Osteoblast (primary cell): ENCODE results near the gene SERPINB7. TPM values are rescaled to one million over a fixed set of nuclear protein-coding genes. Genes with fewer than 3 reads are reported as not detected.
"Not testable (repeated sequence)": the region's sequence is repeated elsewhere in the genome, so short reads cannot be mapped to it uniquely, and the experiment has no call there.

Source experiments
- DNase-seq: peaks from one replicate; pipeline ENCODE4 v3.0.0; 2011; ENCODE audit warnings: low spot score, mixed read lengths; ENCODE audit not compliant: insufficient read length; ENCODE audit errors: missing footprints
- H2AFZ ChIP-seq: 2 replicates; pipeline ENCODE4 v1.6.0; 2011; ENCODE audit warnings: mild to moderate bottlenecking, low read length
- H3K27ac ChIP-seq: 2 replicates; pipeline ENCODE4 v1.5.1; 2011; ENCODE audit warnings: mild to moderate bottlenecking, low read depth, low read length, moderate library complexity
- H3K27me3 ChIP-seq: 2 replicates; pipeline ENCODE4 v1.6.0; 2012; ENCODE audit warnings: mild to moderate bottlenecking, control low read depth, inconsistent platforms, low read length, moderate library complexity; ENCODE audit not compliant: insufficient read depth
- H3K36me3 ChIP-seq: 2 replicates; pipeline ENCODE4 v1.5.1; 2011; ENCODE audit warnings: mild to moderate bottlenecking, low read length, control low read depth, moderate library complexity; ENCODE audit not compliant: insufficient read depth
- H3K4me1 ChIP-seq: 2 replicates; pipeline ENCODE4 v1.5.1; 2011; ENCODE audit warnings: mild to moderate bottlenecking, low read length, control low read depth, moderate library complexity; ENCODE audit not compliant: insufficient read depth
- H3K4me2 ChIP-seq: 2 replicates; pipeline ENCODE4 v1.6.0; 2011; ENCODE audit warnings: mild to moderate bottlenecking, low read length; ENCODE audit not compliant: insufficient read depth
- H3K4me3 ChIP-seq: fragments of 200-600 bp; sonication (generic); 3 replicates; pipeline ENCODE4 v1.5.1; 2012; ENCODE audit warnings: mild to moderate bottlenecking, low read length, inconsistent platforms; ENCODE audit not compliant: insufficient read depth
- H3K79me2 ChIP-seq: 2 replicates; pipeline ENCODE4 v1.6.0; 2012; ENCODE audit warnings: mild to moderate bottlenecking, low read length, control low read depth, inconsistent platforms; ENCODE audit not compliant: insufficient read depth
- H3K9me3 ChIP-seq: 2 replicates; pipeline ENCODE4 v1.5.1; 2011; ENCODE audit warnings: low read depth, low read length, control low read depth
- H4K20me1 ChIP-seq: 2 replicates; pipeline ENCODE4 v1.6.0; 2012; ENCODE audit warnings: mild to moderate bottlenecking, low read length, control low read depth; ENCODE audit not compliant: insufficient read depth
- CTCF ChIP-seq: IDR thresholded peaks from 2 replicates; pipeline ENCODE4 v1.5.1; 2011; ENCODE audit warnings: mild to moderate bottlenecking, low read depth, low read length, moderate library complexity; ENCODE audit errors: extremely low read depth
- total RNA-seq: library from RNA; depleted of rRNA; stranded (reverse); fragments of >200 nt; gene quantifications from 2 replicates; pipeline ENCODE4 v1.2.3, GENCODE V29; 2012

SERPINB7 gene
- total RNA-seq, 1 donor, result 0.36 TPM

GRCh38 chr18:63752636-63753035 is 22.6 kb upstream of the SERPINB7 start:
- Histone ChIP-seq H3K4me3 (no peak overlapping the region), H3K27me3 (peaks cover 4% of the 10 kb centered on the region), H3K27ac (no peak overlapping the region), H2AFZ (no peak overlapping the region), H3K4me1 (no peaks in the 10 kb centered on the region), H3K4me2 (no peak overlapping the region), H4K20me1 (no peaks in the 10 kb centered on the region), H3K36me3 (no peaks in the 10 kb centered on the region), H3K79me2 (no peaks in the 10 kb centered on the region), H3K9me3 (no peaks in the 10 kb centered on the region)
- TF ChIP-seq CTCF, result no peak
- DNase-seq, result no peak

GRCh38 chr18:63753676-63754075 is 21.5 kb upstream of the SERPINB7 start:
- Histone ChIP-seq H4K20me1 (no peaks in the 10 kb centered on the region), H3K36me3 (no peaks in the 10 kb centered on the region), H3K27me3 (peaks cover 4% of the 10 kb centered on the region), H3K4me3 (no peak overlapping the region), H3K9me3 (no peaks in the 10 kb centered on the region), H3K4me2 (no peak overlapping the region), H3K79me2 (no peaks in the 10 kb centered on the region), H2AFZ (no peak overlapping the region), H3K4me1 (no peaks in the 10 kb centered on the region), H3K27ac (no peak overlapping the region)
- no peak for DNase-seq
- no peak for TF ChIP-seq CTCF

GRCh38 chr18:63757541-63757940 is 17.7 kb upstream of the SERPINB7 start:
- Histone ChIP-seq H3K4me1 (peaks cover 8% of the 10 kb centered on the region), H3K36me3 (no peaks in the 10 kb centered on the region), H2AFZ (no peak overlapping the region), H3K79me2 (no peaks in the 10 kb centered on the region), H3K4me3 (no peak overlapping the region), H3K27ac (no peak overlapping the region), H4K20me1 (no peaks in the 10 kb centered on the region), H3K4me2 (no peak overlapping the region), H3K27me3 (peaks cover 4% of the 10 kb centered on the region), H3K9me3 (peaks cover 3% of the 10 kb centered on the region)
- no peak for TF ChIP-seq CTCF
- no peak for DNase-seq

- Histone ChIP-seq H4K20me1 (no peaks in the 10 kb centered on the region), H3K36me3 (no peaks in the 10 kb centered on the region), H3K79me2 (no peaks in the 10 kb centered on the region), H3K27me3 (no peaks in the 10 kb centered on the region), H2AFZ (no peak overlapping the region), H3K4me3 (no peak overlapping the region), H3K4me1 (peaks cover 19% of the 10 kb centered on the region), H3K9me3 (peaks cover 3% of the 10 kb centered on the region), H3K4me2 (no peak overlapping the region), H3K27ac (no peak overlapping the region)
- DNase-seq, result no peak
- no peak for TF ChIP-seq CTCF
These were observed 16.5 kb upstream of the SERPINB7 start for GRCh38 chr18:63758615-63759240.

- not testable (repeated sequence) for H3K4me3 ChIP-seq, H3K27ac ChIP-seq, H3K79me2 ChIP-seq, H3K36me3 ChIP-seq, H3K27me3 ChIP-seq, H4K20me1 ChIP-seq, H3K9me3 ChIP-seq, H2AFZ ChIP-seq, H3K4me2 ChIP-seq, DNase-seq
- H3K4me1 ChIP-seq, result peaks cover 26% of the 10 kb centered on the region
These were observed 15.4 kb upstream of the SERPINB7 start for GRCh38 chr18:63759786-63760185.
